NT2/D1 (cell line): ENCODE measurements around the gene CRX.
"Not testable (repeated sequence)": the region's sequence is repeated elsewhere in the genome, so short reads cannot be mapped to it uniquely, and the experiment has no call there.

Experiments
- DNase-seq: peaks from one replicate; pipeline ENCODE4 v3.0.0-alpha.2; 2011; ENCODE audit warnings: low read depth, low spot score
- H3K27me3 ChIP-seq: 2 replicates; pipeline ENCODE4 v1.6.0; 2011; ENCODE audit warnings: mild to moderate bottlenecking; ENCODE audit not compliant: insufficient read length, insufficient read depth
- H3K36me3 ChIP-seq: 2 replicates; pipeline ENCODE4 v1.6.1; 2011; ENCODE audit warnings: mild to moderate bottlenecking, low read length, mixed read lengths; ENCODE audit not compliant: insufficient read depth, insufficient read length
- H3K4me1 ChIP-seq: 2 replicates; pipeline ENCODE4 v1.5.1; 2011; ENCODE audit not compliant: insufficient read depth, insufficient read length
- H3K4me3 ChIP-seq: 2 replicates; pipeline ENCODE4 v1.5.1; 2011; ENCODE audit warnings: low read depth; ENCODE audit not compliant: insufficient read length
- H3K9ac ChIP-seq: 2 replicates; pipeline ENCODE4 v1.6.0; 2011; ENCODE audit warnings: low read depth; ENCODE audit not compliant: insufficient read length
- H3K9me3 ChIP-seq: 2 replicates; pipeline ENCODE4 v1.5.1; 2011; ENCODE audit warnings: mild to moderate bottlenecking, low read length; ENCODE audit not compliant: insufficient read depth
- SUZ12 ChIP-seq: IDR thresholded peaks from 2 replicates; pipeline ENCODE4 v1.6.1; 2011; ENCODE audit not compliant: insufficient read length, insufficient read depth; ENCODE audit errors: extremely low read depth
- YY1 ChIP-seq: IDR thresholded peaks from 2 replicates; pipeline ENCODE4 v1.6.1; 2011; ENCODE audit not compliant: insufficient read length, insufficient read depth
- ZNF274 ChIP-seq: IDR thresholded peaks from 2 replicates; pipeline ENCODE4 v1.6.1; 2011; ENCODE audit warnings: mild to moderate bottlenecking, low read depth, low read length

The CRX gene

DNA sequence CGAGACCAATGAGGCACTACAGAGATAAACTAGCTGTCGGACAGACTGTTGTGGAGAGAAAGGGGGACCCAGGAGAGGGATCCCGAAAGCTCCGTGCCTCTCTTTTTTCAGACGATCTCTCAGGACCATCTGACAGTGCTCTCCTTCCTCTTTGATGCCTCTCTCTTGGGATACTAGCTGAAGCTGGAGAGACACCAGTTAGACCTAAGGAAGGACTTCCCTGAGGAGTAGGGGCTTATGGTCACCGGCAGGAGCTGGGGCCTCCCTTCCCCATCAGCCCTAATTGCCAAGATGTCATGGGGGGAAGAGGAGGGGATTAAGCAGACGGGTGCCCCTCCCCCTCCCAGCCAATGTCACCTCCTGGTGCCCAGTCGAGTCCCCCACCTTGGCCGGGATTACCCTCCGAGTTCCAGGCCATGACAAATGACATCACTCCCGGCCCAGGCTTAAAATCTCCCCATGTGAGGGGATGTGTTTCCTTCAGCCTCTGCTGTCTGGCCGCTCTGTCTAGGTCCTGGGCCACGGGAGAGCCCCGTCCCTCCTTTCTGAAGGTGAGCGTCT is at the start of gene CRX:
TSS of gene CRX (plus strand) at position 478 of the 561 bp plus-strand sequence. CDS start 12,507 bp downstream, outside the sequence.
- Histone ChIP-seq H3K4me3 (no peak within 1 kb of the TSS), H3K9me3 (no peaks in the 10 kb centered on the region), H3K4me1 (peaks cover 15% of the 10 kb centered on the region), H3K27me3 (no peaks in the 10 kb centered on the region), H3K36me3 (no peaks in the 10 kb centered on the region), H3K9ac (peak within 1 kb of the TSS; percentile 10)
- no peak for DNase-seq
- TF ChIP-seq SUZ12 (no peak), ZNF274 (no peak), YY1 (no peak)

GRCh38 chr19:47776568-47776967 is 45.2 kb upstream of the CRX start:
- H3K9ac ChIP-seq = no peak overlapping the region
- H3K9me3 ChIP-seq = no peaks in the 10 kb centered on the region
- no peak overlapping the region for H3K4me3 ChIP-seq
- peaks cover 6% of the 10 kb centered on the region for H3K4me1 ChIP-seq
- H3K36me3 ChIP-seq = peaks cover 21% of the 10 kb centered on the region
- TF ChIP-seq SUZ12 = no peak
- no peak for TF ChIP-seq ZNF274
- TF ChIP-seq YY1 = no peak
- DNase-seq = no peak
- no peaks in the 10 kb centered on the region for H3K27me3 ChIP-seq

- Histone ChIP-seq H3K4me3 (peak overlapping the region; percentile 82), H3K36me3 (peaks cover 29% of the 10 kb centered on the region)
- not testable (repeated sequence) for H3K9ac ChIP-seq, H3K4me1 ChIP-seq, H3K9me3 ChIP-seq, H3K27me3 ChIP-seq, DNase-seq
Observed at GRCh38 chr19:47777245-47778048, 44.3 kb upstream of the CRX start.

DNA sequence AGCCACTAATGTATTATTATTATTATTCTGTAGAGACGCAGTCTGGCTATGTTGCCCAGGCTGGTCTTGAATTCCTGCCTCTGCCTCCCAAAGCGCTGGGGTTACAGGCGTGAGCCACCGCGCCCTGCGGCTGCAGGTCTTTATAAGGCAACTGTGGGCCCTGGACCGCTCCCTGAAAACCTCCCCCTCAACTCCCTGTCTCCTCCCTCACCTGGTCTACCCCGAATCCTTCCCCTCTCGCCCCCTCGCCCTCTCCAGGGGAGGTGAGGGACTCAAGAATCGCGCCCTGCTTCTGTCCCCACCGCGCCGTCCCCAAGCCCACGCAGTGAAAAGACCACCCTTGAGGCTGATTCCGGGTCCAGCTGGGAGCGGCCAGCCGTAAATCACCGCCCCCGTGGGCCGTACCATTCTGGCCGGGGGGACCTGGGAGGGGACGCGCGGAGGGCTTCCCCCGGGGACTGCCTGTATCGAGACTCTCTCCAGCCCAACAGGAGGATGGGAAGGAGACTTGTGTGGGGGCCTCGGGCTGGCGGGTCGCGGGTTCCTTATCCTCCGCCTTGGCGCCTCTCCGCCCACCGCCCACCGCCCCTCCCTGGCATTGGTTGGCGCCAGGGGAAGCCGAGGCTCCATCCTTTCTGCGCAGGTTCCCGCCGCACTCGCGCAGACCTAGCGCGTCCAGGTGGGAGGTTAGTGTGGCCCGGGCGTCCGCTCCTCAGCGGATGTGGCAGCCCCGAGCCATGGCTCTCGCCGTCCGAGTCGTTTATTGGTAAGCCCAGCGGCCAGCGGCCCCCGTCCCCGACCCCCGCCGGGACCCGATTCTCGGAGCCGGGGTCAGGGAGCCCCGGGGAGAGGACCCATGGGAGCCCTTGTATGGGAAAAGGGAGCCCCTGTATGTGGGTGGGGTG is 43.4 kb upstream of the CRX start, which contains the start of gene SELENOW:
TSS of gene SELENOW (plus strand) at position 655 of the 905 bp plus-strand sequence. CDS start at position 738, 83 bp downstream.
- H3K4me3 ChIP-seq = peak within 1 kb of the TSS; percentile 82
- no peaks in the 10 kb centered on the region for H3K27me3 ChIP-seq
- no peaks in the 10 kb centered on the region for H3K9me3 ChIP-seq
- DNase-seq = peak; percentile 51
- H3K4me1 ChIP-seq = peaks cover 7% of the 10 kb centered on the region
- H3K9ac ChIP-seq = peak within 1 kb of the TSS; percentile 85
- H3K36me3 ChIP-seq = peaks cover 34% of the 10 kb centered on the region
- TF ChIP-seq YY1 (no peak), SUZ12 (no peak), ZNF274 (no peak)

GRCh38 chr19:47778954-47779351 is 42.8 kb upstream of the CRX start:
- Histone ChIP-seq H3K4me3 (peak overlapping the region; percentile 82), H3K9ac (peak overlapping the region; percentile 85), H3K9me3 (no peaks in the 10 kb centered on the region), H3K36me3 (peaks cover 35% of the 10 kb centered on the region), H3K27me3 (no peaks in the 10 kb centered on the region), H3K4me1 (peaks cover 7% of the 10 kb centered on the region)
- DNase-seq = no peak
- TF ChIP-seq YY1 (no peak), SUZ12 (no peak), ZNF274 (no peak)

DNA sequence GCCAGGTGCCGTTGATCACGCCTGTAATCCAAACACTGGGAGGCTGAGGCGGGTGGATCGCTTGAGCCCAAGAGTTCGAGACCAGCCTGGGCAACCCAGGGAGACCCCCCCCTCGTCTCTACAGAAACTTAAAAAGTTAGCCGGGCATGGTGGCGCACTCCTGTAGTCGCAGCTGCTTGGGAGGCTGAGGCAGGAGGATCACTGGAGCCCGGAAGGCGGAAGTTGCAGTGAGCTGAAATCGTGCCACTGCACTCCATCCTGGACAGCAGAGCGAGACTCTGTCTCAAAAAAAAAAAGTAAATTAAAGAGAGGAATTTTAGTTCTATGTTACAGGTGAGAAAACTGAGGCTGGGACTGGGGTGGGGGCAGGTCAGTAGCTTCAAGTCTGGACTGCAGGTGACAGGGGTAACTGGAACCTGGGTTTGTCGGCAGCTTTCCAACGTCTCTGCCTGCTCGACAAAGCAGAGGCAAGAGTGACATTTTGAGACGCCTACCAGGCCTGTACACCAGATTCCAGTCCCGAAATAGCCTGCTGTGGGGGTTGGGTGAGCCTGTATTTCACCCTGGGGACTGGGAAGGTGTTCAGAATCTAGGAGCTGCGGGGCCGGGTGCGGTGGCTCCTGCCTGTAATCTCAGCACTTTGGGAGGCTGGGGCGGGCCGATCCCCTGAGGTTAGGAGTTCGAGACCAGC is 42.1 kb upstream of the CRX start:
- DNase-seq = no peak
- TF ChIP-seq SUZ12 (no peak), ZNF274 (no peak), YY1 (no peak)
- H3K4me3 ChIP-seq = peak overlapping the region; percentile 82
- no peaks in the 10 kb centered on the region for H3K9me3 ChIP-seq
- peaks cover 42% of the 10 kb centered on the region for H3K36me3 ChIP-seq
- peak overlapping the region; percentile 85 for H3K9ac ChIP-seq
- peaks cover 7% of the 10 kb centered on the region for H3K4me1 ChIP-seq
- no peaks in the 10 kb centered on the region for H3K27me3 ChIP-seq

DNA sequence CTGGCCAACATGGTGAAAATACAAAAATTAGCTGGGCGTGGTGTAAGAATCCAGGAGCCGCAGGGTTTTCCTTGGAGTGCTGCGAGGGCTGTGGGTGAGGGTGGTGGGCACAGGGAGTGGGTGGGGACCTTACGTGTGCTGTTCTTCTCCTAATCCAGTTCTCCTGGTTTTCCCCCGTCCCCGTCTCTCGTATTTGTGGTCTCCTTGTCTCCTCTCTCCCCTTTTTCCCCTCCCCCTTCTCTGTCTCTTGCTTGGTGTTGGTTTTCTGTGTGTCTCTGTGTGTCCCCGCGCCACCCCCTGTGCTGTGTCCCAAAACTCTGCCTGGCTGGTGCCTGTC is 41.6 kb upstream of the CRX start:
- peak overlapping the region; percentile 64 for H3K9ac ChIP-seq
- H3K9me3 ChIP-seq = no peaks in the 10 kb centered on the region
- no peak for DNase-seq
- H3K36me3 ChIP-seq = peaks cover 44% of the 10 kb centered on the region
- no peaks in the 10 kb centered on the region for H3K27me3 ChIP-seq
- H3K4me3 ChIP-seq = peak overlapping the region; percentile 82
- H3K4me1 ChIP-seq = peaks cover 7% of the 10 kb centered on the region
- no peak for TF ChIP-seq YY1
- TF ChIP-seq SUZ12 = no peak
